Retinal pigment epithelial cell (primary cell): ENCODE data around the gene GALNT2.

ENCODE experiments used
- DNase-seq: peaks from one replicate; pipeline ENCODE4 v3.0.0-alpha.2; 2010; ENCODE audit warnings: low read depth
- H3K4me3 ChIP-seq: 2 replicates; pipeline ENCODE4 v1.5.1; 2011; ENCODE audit warnings: mild to moderate bottlenecking, low read length, control low read depth, moderate library complexity
- CTCF ChIP-seq: conservative IDR thresholded peaks from 2 replicates; pipeline ENCODE4 v1.5.1; 2011; ENCODE audit warnings: low read depth, low read length, control low read depth, inconsistent platforms

GALNT2 gene

DNA sequence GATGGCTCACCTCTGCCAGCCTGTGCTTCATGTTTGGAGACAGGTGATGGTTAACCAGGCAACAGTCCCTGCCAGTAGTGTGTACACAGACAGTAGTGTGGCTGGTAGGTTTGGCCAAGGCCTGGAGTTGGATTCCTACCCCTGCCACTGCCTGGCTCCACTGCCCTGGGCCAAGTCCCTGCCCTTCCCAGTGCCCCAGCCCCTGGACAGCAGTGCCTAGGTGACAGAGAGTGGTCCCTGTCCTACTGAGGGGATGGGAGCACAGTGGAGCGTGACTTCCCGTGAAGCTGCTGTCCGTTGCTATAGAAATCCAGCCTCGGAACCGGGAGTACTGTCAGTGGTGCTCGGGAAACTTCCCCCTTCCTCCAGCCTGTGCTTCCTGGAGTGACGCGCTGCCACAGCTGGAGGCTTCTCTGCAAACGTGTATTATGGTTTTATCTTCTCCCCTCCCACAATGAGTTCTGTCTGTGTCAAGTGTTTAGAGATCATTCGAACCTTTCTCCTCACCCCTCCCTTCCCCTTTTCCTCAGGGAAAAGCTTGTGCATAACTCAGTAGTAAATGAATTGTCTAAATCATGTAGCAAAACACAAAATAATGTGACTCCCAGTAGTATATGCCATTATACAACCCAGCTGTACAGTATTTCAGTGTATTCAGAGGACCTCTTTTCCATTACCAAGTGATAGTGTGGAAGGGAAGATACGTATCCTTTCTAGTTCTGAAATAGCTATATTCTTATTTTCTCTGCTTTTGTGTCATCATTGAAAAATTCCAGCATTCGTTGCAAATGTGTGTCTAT, 73.4 kb downstream of the GALNT2 start:
- no peak overlapping the region for H3K4me3 ChIP-seq
- no peak for DNase-seq
- no peak for TF ChIP-seq CTCF

DNA sequence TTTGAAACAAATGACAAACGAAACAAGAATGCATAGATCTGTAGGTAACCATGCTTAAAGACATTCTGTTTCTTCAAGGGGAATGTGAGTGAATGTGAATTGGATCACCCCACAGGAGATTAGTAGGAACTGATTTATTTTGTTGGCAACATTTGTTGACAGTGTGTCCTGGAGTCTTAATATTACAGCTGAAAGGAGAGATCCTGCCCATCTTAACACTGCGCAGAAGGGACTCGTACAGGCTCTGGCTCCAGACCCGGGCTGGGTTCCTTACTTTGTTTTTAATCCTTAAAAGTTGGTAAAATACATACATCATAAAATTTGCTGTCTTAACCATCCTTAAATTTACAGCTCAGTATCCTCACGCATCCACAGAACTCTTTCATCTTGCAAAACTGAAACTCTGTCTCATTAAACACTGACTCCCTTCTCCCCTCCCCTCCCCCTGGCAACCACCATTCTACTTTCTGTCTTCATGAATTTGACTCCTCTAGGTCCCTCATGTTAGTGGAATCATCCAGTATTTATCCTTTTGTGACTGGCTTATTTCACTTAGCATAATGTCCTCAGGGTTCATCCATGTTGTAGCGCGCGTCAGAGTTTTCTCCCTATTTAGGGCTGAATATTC, 74.1 kb downstream of the GALNT2 start:
- no peak for DNase-seq
- no peak for TF ChIP-seq CTCF
- no peak overlapping the region for H3K4me3 ChIP-seq

- no peak overlapping the region for H3K4me3 ChIP-seq
- no peak for DNase-seq
- no peak for TF ChIP-seq CTCF
These were observed 75.0 kb downstream of the GALNT2 start for GRCh38 chr1:230141797-230142607.

- H3K4me3 ChIP-seq = no peak overlapping the region
- no peak for TF ChIP-seq CTCF
- DNase-seq = no peak
These were observed 75.7 kb downstream of the GALNT2 start for GRCh38 chr1:230142608-230143210.

DNA sequence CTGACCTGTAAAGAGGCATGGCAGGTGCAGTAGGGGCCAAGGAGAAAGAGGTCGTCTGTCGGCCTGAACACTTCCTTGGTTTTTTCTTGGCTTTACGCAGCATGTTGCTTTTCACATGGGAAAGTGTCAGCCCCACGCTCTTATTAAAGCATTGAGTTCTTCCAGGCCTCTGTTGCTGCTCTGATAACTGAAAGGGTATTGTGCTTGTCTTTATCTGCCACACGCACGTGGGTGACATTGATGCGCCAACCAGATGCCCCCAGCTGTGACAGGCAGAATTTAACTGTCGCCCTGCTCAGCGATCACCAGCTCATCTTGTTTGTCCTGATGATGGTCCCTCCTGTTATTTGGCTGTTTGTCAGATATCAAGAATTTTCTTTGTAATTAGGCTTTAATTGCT, 76.5 kb downstream of the GALNT2 start:
- TF ChIP-seq CTCF = no peak
- no peak for DNase-seq
- H3K4me3 ChIP-seq = no peak overlapping the region

DNA sequence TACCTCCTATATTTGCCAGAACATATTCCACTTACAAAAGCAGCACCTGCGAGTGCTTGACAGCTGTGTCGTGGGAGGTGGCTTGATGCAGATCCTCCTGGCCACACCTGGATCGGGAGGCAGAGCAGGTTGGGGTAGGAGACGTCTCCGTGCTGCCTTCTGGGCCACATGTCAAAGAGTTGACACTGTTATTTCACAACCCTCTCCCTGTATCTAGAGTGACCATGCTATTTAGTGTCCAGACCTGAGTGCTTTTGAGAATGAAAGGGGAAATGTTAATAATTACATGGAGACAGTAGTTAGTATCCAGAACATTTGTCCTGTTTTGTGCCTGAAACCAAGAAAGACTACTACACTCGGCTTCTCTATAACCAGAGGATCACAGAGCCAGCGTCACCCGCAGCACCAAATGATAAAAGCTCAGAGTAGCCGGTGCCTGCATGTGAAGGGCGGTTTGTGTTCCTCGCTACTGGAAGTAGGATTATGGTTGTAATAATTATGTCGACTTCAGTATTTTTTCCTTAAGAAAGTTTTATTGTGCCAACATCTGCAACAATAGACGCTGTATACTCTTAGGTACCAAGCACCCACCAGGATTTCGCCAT, 77.1 kb downstream of the GALNT2 start:
- no peak for TF ChIP-seq CTCF
- DNase-seq = no peak
- no peak overlapping the region for H3K4me3 ChIP-seq
